ENCODE data around the gene FBXL15.

The FBXL15 gene

DNA sequence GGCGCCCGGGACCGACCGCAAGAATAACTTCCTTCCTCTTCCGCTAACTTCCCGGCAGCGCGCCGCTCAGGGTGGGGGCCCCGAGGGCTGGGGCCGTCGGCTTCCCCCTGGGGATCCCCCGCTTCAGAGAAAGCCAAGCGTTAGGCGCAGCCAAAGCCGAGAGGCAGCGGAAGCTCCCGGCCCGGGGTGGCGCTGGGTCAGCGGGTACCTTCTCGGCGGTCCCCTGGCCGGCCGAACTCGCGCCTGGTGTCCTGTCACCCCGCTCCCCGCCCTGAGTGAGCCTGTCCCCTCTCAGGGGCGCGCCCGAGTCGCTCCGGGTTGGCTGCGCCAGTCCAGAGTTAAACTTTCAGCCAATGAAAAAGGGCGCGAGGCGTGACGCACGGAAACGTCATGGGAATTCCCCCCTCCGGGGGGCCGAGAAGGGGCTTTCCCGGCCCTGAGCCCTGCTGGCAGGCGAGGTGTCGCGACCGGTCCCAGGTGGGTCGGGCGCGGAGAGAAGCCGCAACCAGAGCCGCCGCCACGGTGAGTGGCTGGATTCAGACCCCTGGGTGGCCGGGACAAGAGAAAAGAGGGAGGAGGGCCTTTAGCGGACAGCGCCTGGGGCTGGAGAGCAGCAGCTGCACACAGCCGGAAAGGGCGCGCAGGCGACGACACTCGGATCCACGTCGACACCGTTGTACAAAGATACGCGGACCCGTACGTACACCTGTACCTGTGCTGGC is 26.4 kb upstream of the FBXL15 start:
- H3K4me3 ChIP-seq (ENCODE audit: low read length) = peak overlapping the region; percentile 86
- TF ChIP-seq, protein P1, sequence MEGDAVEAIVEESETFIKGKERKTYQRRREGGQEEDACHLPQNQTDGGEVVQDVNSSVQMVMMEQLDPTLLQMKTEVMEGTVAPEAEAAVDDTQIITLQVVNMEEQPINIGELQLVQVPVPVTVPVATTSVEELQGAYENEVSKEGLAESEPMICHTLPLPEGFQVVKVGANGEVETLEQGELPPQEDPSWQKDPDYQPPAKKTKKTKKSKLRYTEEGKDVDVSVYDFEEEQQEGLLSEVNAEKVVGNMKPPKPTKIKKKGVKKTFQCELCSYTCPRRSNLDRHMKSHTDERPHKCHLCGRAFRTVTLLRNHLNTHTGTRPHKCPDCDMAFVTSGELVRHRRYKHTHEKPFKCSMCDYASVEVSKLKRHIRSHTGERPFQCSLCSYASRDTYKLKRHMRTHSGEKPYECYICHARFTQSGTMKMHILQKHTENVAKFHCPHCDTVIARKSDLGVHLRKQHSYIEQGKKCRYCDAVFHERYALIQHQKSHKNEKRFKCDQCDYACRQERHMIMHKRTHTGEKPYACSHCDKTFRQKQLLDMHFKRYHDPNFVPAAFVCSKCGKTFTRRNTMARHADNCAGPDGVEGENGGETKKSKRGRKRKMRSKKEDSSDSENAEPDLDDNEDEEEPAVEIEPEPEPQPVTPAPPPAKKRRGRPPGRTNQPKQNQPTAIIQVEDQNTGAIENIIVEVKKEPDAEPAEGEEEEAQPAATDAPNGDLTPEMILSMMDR (conservative IDR thresholded peaks at IDR 0.05; ENCODE audit: low read length) = peak; percentile 77
- peak; percentile 85 for DNase-seq (ENCODE audit: low read depth)

DNA sequence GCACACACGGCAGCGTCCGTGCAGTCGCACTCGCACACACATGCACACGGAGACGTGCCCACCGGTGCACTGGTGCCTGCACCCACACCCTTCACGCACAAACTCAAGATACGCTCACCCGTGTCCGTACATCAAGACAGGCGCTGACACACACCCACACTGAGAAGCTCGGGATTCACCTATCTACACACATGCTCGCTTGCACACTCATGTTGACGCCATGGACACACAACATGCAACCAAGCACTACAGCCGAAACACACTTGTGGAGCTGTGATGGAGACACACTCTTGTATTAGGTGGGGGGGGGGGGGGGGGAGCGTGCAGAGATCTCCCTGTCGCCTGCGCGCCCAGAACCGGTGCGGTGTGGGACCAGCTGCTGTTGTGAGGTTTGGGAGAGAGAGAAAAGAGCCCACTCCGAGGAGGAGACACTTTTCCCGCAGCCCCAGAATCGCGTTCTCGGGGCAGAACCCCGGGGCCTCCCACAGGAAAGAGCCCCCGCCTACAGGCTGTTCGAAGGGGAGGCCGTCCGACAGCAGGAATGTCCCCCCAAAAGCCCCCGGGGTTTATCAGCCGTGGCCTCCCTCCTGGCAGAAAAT is 25.7 kb upstream of the FBXL15 start:
- TF ChIP-seq, protein P1 (conservative IDR thresholded peaks at IDR 0.05; ENCODE audit: low read length) = no peak
- H3K4me3 ChIP-seq (ENCODE audit: low read length) = peak overlapping the region; percentile 86
- DNase-seq (ENCODE audit: low read depth) = peak; percentile 18

DNA sequence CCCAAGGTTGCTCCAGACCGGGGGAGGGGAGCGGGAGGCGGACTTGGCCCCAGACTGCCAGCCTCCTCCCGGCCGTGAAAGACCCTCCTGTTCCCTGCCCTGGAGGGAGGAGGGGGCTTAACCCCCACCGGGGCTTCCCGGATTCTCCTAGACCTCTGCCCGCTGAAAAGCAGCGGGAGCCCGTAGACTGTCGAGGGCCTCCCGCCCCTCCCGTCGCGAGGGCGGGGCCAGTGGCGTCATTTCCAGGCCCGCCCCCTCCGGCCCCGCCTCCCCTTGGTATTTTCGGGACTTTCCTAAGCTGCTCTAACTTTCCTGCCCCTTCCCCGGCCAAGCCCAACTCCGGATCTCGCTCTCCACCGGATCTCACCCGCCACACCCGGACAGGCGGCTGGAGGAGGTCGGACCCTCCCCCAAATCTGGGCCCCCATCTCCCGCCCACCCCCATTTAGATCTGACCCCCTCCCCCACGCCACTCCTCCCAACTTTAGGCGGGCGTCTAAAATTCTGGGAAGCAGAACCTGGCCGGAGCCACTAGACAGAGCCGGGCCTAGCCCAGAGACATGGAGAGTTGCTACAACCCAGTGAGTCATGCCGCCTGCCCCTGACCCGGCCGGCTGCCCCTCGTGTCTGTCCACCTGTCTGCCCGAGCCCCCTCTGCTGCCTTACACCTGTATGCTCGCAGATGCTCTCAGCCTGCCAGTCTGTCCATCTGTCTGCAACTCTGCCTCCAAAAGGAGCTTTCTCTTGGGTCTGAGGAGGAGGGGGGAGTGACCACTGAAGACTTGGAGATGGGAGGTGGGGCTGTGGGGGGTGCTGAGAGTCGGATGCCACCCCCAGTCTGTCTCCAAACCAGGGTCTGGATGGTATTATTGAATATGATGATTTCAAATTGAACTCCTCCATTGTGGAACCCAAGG is 25.0 kb upstream of the FBXL15 start, which contains the start of gene NFKB2:
Gene NFKB2 (plus strand): TSS at position 306 of the 917 bp plus-strand sequence. CDS start 255 bp downstream, at position 561.
- TF ChIP-seq, protein P1 (conservative IDR thresholded peaks at IDR 0.05; ENCODE audit: low read length) = no peak
- DNase-seq (ENCODE audit: low read depth) = peak; percentile 75
- peak within 1 kb of the TSS; percentile 86 for H3K4me3 ChIP-seq (ENCODE audit: low read length)

DNA sequence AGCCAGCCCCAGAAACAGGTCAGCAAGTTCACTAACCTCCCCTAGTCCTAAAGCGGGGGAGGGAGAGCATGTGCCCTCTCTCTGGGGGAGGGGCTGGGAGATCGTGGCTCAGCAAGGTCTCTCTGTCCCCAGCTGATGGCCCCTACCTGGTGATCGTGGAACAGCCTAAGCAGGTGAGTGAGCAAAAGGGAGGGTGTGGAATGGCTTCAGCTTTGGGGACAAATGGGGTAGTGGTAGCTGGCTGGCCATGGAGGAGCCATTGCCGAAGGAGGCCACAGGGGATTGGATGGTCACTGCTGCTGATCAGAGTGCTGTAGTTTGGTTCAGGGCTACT is 24.4 kb upstream of the FBXL15 start:
- TF ChIP-seq, protein P1 (conservative IDR thresholded peaks at IDR 0.05; ENCODE audit: low read length) = no peak

DNA sequence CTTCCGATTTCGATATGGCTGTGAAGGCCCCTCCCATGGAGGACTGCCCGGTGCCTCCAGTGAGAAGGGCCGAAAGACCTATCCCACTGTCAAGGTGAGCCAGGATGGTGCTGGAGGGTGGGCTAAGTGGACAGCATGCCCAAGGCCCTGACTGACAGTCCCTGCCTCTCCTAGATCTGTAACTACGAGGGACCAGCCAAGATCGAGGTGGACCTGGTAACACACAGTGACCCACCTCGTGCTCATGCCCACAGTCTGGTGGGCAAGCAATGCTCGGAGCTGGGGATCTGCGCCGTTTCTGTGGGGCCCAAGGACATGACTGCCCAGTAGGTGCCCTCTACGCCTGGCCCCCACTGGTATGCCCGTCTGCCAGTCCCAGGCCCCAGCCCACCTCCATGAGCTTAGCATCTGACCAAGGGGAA is 23.9 kb upstream of the FBXL15 start:
- TF ChIP-seq, protein P1 (conservative IDR thresholded peaks at IDR 0.05; ENCODE audit: low read length) = no peak
- no peak for DNase-seq (ENCODE audit: low read depth)
- peak overlapping the region; percentile 86 for H3K4me3 ChIP-seq (ENCODE audit: low read length)

More for the DNA sequence above, 24.4 kb upstream of the FBXL15 start:
- no peak for DNase-seq (ENCODE audit: low read depth)
- peak overlapping the region; percentile 86 for H3K4me3 ChIP-seq (ENCODE audit: low read length)

- DNase-seq (ENCODE audit: low read depth) = no peak
- TF ChIP-seq, protein P1 (conservative IDR thresholded peaks at IDR 0.05; ENCODE audit: low read length) = no peak
- no peak overlapping the region for H3K4me3 ChIP-seq (ENCODE audit: low read length)
These were observed 23.1 kb upstream of the FBXL15 start for GRCh38 chr10:102397222-102398171.

Measured in AG10803 (cell line).